ACC112 (cell line): ENCODE data around the gene NPHP4.

ENCODE experiments used
- H2AFZ ChIP-seq: fragments of 200-600 bp; sonication (generic); one replicate; pipeline ENCODE4 v1.6.0; 2017; ENCODE audit warnings: antibody characterized with exemption, low read length; ENCODE audit not compliant: unreplicated experiment
- H3K27ac ChIP-seq: fragments of 200-600 bp; sonication (generic); 2 replicates; pipeline ENCODE4 v1.5.1; 2014; ENCODE audit warnings: low read depth, mild to moderate bottlenecking, antibody characterized with exemption, low read length, moderate library complexity
- H3K27me3 ChIP-seq: fragments of 200-600 bp; sonication (generic); 2 replicates; pipeline ENCODE4 v1.6.1; 2014; ENCODE audit warnings: mild to moderate bottlenecking, antibody characterized with exemption, low read length, moderate library complexity, mixed read lengths; ENCODE audit not compliant: insufficient read depth
- H3K36me3 ChIP-seq: fragments of 200-600 bp; sonication (generic); 2 replicates; pipeline ENCODE4 v1.6.1; 2016; ENCODE audit warnings: mild to moderate bottlenecking, antibody characterized with exemption, low read length, moderate library complexity, mixed read lengths; ENCODE audit not compliant: insufficient read depth
- H3K4me1 ChIP-seq: fragments of 200-600 bp; sonication (generic); one replicate; pipeline ENCODE4 v1.6.1; 2016; ENCODE audit warnings: low read length, mixed read lengths; ENCODE audit not compliant: insufficient read depth, unreplicated experiment, control insufficient read depth
- H3K4me3 ChIP-seq: fragments of 200-600 bp; sonication (generic); 2 replicates; pipeline ENCODE4 v1.5.1; 2014; ENCODE audit warnings: mild to moderate bottlenecking, low read depth, low read length
- H3K79me2 ChIP-seq: fragments of 200-600 bp; sonication (generic); one replicate; pipeline ENCODE4 v1.6.0; 2016; ENCODE audit warnings: low read length; ENCODE audit not compliant: control insufficient read depth, unreplicated experiment, insufficient read depth

The NPHP4 gene

DNA sequence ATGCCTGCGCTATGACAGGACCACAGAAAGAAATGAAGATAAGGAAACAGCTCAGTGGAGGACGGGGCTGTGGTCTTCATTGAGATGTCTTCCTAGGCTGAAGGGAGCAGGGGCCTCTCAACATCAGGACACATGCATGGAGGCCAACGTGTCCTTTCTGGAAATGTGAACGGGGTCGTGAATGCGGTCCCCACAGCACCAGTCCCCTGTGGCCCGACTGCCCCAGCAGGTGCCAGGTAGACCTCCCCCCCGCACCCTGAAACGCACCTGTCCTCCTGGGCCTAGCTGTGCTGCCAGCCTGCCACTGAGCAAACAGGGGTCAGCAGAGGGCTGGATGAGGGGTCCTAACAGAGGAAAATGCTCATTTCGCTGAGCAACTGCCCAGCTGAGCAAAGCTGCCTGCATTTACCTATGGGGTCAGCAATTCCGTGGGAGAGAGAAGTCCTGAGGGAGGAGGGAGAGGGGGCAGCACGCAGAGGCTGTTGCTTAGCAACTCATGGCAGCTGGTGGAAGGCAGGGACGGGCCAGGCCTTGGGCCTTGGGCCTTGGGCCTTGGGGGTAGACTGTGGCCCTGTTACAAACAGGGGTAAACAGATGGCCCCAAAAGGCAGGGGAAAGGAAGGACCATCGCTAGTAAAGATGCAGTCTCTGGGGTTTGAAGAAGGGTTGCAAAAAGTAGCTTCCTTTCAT, 77.4 kb downstream of the NPHP4 start:
- no peaks in the 10 kb centered on the region for H3K4me1 ChIP-seq
- no peak overlapping the region for H2AFZ ChIP-seq
- H3K36me3 ChIP-seq, result no peaks in the 10 kb centered on the region
- H3K4me3 ChIP-seq, result no peak overlapping the region
- H3K27me3 ChIP-seq, result no peaks in the 10 kb centered on the region
- H3K27ac ChIP-seq, result no peak overlapping the region
- H3K79me2 ChIP-seq, result no peaks in the 10 kb centered on the region

DNA sequence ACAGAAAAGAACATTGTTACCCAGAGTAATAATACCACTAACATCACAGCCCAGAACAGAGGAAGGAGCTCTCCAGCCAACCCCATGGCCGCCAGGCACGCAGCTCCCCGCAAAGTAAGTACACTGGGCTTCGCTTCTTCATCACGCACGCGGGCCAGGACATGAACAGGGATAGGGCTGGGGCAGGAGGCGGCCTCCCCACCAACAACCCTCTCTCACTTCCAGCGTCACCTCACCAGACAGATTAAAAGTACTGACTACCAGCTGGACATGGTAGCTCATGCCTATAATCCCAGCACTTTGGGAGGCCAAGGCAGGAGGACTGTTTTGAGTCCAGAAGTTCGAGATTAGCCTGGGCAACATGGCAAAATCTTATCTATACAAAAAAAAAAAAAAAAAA, 78.3 kb downstream of the NPHP4 start:
- Histone ChIP-seq H3K4me3 (no peak overlapping the region), H3K27me3 (no peaks in the 10 kb centered on the region), H3K36me3 (no peaks in the 10 kb centered on the region)

DNA sequence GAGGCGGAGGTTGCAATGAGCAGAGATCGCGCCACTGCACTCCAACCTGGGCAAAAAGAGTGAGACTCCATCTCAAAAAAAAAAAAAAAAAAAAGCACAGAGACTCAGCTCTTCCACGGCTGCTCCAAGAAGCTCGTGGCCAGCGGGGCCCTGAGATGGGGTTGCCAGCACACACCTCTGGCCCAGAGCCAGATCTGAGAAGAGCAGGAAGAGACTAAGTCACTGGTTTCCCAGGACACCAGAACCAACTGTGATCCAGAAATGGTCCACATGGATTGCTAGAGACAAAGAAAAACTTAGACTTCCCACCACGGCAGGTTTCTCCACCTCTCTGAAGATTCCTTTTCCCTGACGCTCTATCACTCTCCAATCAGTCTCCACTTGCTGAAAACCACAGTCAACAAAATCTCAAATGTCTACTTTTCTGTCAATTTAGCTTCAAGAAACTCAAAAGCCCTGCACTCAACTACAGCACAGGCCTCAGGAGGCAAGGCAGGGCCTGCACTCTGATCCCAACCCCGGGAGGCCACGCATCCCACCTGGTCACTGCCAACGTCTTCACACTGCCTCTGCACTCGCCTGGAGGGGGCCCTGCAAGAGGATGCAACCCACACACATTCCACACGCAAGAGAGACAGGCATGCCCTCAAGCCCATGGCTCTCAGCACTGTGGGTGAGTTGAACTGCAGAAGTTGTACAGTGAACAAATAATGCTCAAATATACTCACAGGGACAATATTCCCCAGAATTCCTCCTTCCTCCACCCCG, 79.0 kb downstream of the NPHP4 start:
- no peaks in the 10 kb centered on the region for H3K4me1 ChIP-seq
- no peaks in the 10 kb centered on the region for H3K79me2 ChIP-seq
- no peak overlapping the region for H3K4me3 ChIP-seq
- H3K27ac ChIP-seq, result no peak overlapping the region
- H3K27me3 ChIP-seq, result no peaks in the 10 kb centered on the region
- no peaks in the 10 kb centered on the region for H3K36me3 ChIP-seq
- H2AFZ ChIP-seq, result no peak overlapping the region

More for the DNA sequence above, 78.3 kb downstream of the NPHP4 start:
- no peak overlapping the region for H3K27ac ChIP-seq
- H2AFZ ChIP-seq, result no peak overlapping the region
- no peaks in the 10 kb centered on the region for H3K4me1 ChIP-seq
- no peaks in the 10 kb centered on the region for H3K79me2 ChIP-seq

DNA sequence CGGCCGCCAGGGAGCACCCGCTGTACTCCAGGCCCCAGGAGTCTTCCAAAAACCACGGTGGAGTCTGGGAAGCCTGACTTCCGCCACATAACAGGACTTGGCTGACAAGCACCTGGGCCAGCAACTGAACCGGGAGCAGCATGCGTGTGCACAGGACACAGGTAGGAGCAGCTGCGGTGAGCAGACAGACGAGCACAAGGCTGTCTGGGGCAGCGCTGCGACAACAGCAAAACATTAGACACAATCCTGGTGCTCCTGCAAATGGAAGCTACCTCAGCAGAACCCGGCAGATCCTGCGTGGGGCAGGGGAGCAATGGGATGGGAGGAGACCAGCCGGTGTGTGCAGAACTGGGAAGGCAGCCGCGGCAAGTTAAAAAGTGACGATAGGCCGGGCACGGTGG, 80.4 kb downstream of the NPHP4 start:
- Histone ChIP-seq H2AFZ (no peak overlapping the region), H3K27me3 (no peaks in the 10 kb centered on the region), H3K36me3 (no peaks in the 10 kb centered on the region), H3K79me2 (no peaks in the 10 kb centered on the region), H3K4me3 (no peak overlapping the region), H3K4me1 (no peaks in the 10 kb centered on the region), H3K27ac (no peak overlapping the region)

DNA sequence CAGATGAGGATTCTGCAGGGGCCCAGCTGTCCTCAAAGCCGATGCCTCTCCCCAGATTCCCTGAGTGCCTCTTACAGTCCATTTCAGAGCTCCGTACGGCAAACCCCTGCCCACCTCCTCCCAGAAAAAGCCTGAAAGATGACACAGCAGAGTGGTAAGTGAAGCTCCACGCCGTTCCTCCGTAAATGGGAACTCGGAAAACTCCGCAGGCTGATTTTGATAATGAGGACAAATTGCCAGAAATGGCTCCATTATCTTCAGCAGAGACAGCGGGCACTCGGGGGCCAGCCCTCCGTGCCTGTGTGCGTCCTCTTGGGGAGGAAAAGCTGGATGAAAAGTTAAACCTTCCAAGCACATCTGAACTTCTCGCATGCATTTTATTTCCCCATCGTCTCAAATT, 81.1 kb downstream of the NPHP4 start:
- Histone ChIP-seq H3K36me3 (no peaks in the 10 kb centered on the region), H2AFZ (no peak overlapping the region), H3K4me1 (no peaks in the 10 kb centered on the region), H3K27ac (no peak overlapping the region), H3K4me3 (no peak overlapping the region), H3K27me3 (no peaks in the 10 kb centered on the region), H3K79me2 (no peaks in the 10 kb centered on the region)

DNA sequence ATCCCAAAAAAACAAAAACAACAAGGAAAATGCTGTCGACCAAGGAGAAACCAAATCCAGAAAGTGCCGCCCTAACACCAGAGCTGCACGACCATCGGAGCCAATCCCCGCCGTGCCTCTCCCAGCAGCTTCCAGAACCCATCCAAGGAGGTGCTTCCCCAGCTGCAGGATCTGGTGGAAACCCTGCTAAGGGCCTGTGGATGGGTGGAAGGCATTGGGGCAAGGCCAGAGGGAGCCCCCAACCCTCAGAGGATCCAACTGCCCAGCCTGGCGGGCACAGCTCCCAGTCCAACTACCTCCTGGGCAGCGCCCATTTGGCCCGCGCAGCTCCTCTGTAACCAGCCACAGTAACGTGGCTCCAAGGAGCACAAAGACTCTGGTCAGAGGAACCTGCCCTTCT, 81.6 kb downstream of the NPHP4 start:
- Histone ChIP-seq H3K4me3 (no peak overlapping the region), H2AFZ (no peak overlapping the region), H3K27me3 (no peaks in the 10 kb centered on the region), H3K79me2 (no peaks in the 10 kb centered on the region), H3K4me1 (no peaks in the 10 kb centered on the region), H3K27ac (no peak overlapping the region), H3K36me3 (no peaks in the 10 kb centered on the region)

DNA sequence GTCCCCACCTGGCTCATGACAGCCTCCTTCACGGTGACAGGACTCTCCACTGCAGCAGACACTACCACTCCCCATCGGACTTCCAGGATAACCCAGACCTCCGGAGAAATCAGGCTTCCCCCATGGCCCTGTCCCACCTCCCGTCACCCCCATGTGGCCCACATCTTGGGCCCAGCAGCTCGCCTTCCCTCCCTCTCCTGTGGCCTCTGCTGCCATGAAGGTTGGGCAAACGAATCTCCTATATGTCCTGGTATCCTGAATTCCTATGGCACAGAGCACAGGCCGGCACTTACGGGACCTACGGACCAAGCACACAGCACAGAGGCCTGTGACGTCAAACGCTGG, 82.0 kb downstream of the NPHP4 start:
- H3K4me3 ChIP-seq, result no peak overlapping the region
- H3K36me3 ChIP-seq, result no peaks in the 10 kb centered on the region
- no peaks in the 10 kb centered on the region for H3K27me3 ChIP-seq
- H3K4me1 ChIP-seq, result no peaks in the 10 kb centered on the region
- H3K79me2 ChIP-seq, result no peaks in the 10 kb centered on the region
- no peak overlapping the region for H3K27ac ChIP-seq
- no peak overlapping the region for H2AFZ ChIP-seq

DNA sequence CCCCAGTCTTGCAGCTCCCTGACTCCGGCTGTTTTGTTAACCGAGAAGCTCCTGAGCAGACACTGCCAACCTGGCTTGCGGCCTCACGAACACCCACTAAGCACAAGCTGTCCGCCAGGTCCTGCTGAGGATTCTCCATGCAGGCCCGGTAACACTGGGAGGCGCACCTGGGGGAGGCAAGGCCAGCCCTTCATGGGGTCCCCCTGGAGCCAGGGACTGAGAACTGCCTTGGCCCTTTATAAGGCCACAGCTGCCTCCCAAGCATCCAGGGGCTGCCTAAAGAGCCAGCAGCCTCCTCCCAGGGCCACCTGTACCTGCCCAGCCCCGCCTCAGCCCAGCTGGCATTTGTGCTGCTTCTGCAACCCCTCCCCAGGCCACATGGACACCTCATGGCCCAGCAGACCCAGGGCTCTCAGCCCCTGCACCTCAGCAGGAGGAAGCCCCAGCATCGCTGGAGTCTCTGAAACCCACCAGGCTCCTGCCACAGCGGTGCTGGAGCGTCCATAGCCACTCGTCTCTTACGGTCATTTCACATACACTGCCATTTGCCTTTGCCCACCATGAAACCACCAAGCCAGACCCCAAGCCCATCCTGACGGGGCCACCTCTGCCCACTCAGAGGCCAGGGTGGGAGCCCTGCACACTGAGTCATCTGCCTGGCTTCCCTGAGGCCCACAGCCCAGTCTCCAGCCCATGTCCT, 82.5 kb downstream of the NPHP4 start:
- Histone ChIP-seq H2AFZ (no peak overlapping the region), H3K36me3 (no peaks in the 10 kb centered on the region), H3K4me3 (no peak overlapping the region), H3K4me1 (no peaks in the 10 kb centered on the region), H3K79me2 (no peaks in the 10 kb centered on the region), H3K27ac (no peak overlapping the region), H3K27me3 (no peaks in the 10 kb centered on the region)

DNA sequence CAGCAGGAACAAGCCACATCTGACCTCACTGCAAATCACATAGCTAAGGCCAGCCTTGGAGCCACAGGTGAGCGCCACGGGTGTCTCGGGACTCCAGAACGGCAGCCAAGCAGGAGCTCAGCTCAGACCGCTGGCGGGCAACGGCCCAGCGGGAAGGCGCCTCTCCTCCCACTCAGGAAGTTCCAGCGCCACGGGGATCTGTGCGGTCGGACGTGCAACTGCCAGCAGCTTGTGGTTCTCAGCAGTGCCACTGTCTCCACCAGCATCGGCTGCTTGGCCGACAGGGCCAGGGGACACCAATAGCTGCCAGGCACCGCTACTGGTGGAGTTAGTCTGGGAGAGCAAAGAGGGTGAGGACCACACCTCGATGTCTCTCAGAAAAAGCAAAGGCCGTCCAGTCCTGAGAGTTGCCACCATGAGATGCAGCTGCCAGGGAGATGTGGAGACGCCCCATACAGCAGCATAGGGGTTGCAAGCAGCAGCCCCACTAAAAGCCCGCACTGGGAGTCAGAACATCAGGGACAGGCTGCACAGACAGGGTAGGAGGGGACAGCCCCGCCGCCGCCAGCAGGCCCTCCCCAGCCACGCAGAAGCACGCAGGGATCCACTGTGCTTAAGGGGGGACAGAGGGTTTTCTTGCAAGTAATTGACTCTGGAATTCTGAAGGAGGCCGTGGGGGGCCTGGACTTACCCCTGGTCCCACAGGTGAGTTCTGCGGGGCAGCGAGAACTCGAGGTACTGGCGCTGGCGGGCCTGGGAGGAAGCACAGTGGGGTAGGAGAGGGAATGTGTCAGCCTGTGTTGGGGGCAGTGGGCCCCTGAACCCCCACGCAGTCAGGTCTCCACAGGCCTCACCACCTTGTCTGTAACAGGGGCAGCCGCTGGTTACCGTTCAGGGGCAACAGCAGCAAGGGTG, 83.5 kb downstream of the NPHP4 start:
- H3K27me3 ChIP-seq, result no peaks in the 10 kb centered on the region
- H3K4me3 ChIP-seq, result no peak overlapping the region
- H3K27ac ChIP-seq, result no peak overlapping the region
- no peaks in the 10 kb centered on the region for H3K36me3 ChIP-seq
- no peaks in the 10 kb centered on the region for H3K4me1 ChIP-seq
- no peak overlapping the region for H2AFZ ChIP-seq
- no peaks in the 10 kb centered on the region for H3K79me2 ChIP-seq

DNA sequence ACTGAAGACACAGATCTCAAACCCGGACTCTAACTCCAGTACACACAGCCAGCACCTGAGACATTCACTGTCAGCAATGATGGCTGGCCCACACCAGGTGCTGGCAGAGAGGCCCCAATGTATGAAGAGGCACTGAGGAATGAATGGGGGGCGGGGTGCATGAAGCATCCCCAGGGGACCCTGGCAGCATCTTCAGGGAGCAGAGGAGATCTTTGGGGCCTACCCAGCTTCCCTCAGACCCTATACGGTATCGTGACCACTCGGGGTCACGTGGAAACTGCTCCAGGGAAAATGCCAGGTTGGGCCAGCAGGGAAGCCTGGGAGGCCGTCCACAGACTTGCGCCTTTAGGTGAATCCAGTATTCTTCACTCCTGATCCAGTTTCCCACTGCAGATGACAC, 84.3 kb downstream of the NPHP4 start:
- Histone ChIP-seq H3K36me3 (no peaks in the 10 kb centered on the region), H2AFZ (no peak overlapping the region), H3K4me1 (no peaks in the 10 kb centered on the region), H3K4me3 (no peak overlapping the region), H3K27ac (no peak overlapping the region), H3K79me2 (no peaks in the 10 kb centered on the region), H3K27me3 (no peaks in the 10 kb centered on the region)
